ENCODE data around the gene CDH9. TPM values are rescaled to one million over a fixed set of nuclear protein-coding genes. Genes with fewer than 3 reads are reported as not detected.

The CDH9 gene
- total and polyA plus RNA-seq, 2 of the 13 experiments (the other 11 are each of a cell fraction or from before 2014, with no cell fraction given): 0.03 to 0.24 TPM

- Histone ChIP-seq H3K9ac (ENCODE audit: insufficient read depth, low read depth, low read length) (no peak overlapping the region), H3K4me1 (ENCODE audit: insufficient read depth, low read length) (no peaks in the 10 kb centered on the region), H2AFZ (ENCODE audit: low read length) (no peak overlapping the region), H3K4me3 (replicated peaks in 1 of 3; ENCODE audit: insufficient read depth in 1 of 3, low read depth in 2 of 3, low read length in 3 of 3) (no peak overlapping the region), H3K27me3 (ENCODE audit: control insufficient read depth in 1 of 2, insufficient read depth in 2 of 2, low read length in 2 of 2) (no peaks in the 10 kb centered on the region), H3K36me3 (replicated peaks in 1 of 2; ENCODE audit: control insufficient read depth in 1 of 2, insufficient read depth in 2 of 2, low read length in 2 of 2) (no peaks in the 10 kb centered on the region), H3K9me3 (ENCODE audit: low read length) (no peaks in the 10 kb centered on the region), H4K20me1 (ENCODE audit: insufficient read depth, low read length) (no peaks in the 10 kb centered on the region), H3K79me2 (ENCODE audit: insufficient read depth, low read length) (no peaks in the 10 kb centered on the region), H3K4me2 (ENCODE audit: low read depth, low read length) (no peak overlapping the region), H3K27ac (ENCODE audit: extremely low read length, insufficient read depth, low read length) (no peak overlapping the region)
- no peak for TF ChIP-seq AKAP8 (CRISPR knock-in tag; IDR thresholded peaks at IDR 0.05)
- TF ChIP-seq RERE (CRISPR knock-in tag; IDR thresholded peaks at IDR 0.05; ENCODE audit: low read depth): no peak
- TF ChIP-seq ZNF350 (CRISPR knock-in tag; IDR thresholded peaks at IDR 0.05; ENCODE audit: borderline replicate concordance, low read depth): no peak
- TF ChIP-seq ZNF550 (CRISPR knock-in tag; IDR thresholded peaks at IDR 0.05; ENCODE audit: borderline replicate concordance): no peak
- in situ Hi-C loops (cut with HindIII; ENCODE audit: extremely low pct_ligation_motif_present, low pct_unique_long_range_greater_than_20kb) (no loop called here), intact Hi-C loops (cut with micrococcal nuclease; ENCODE audit: unreplicated experiment) (no loop called here)
- CTCF ChIA-PET (ENCODE audit: low intra/inter-chr PET ratio, low total read pairs): no interaction called here
- POLR2A ChIA-PET: no interaction called here
- no peak for ATAC-seq
- 0% methylated on average over 2 of the region's 2 CpGs for WGBS (ENCODE audit: low lambda C conversion rate)
- no TSS peak for BruUV-seq (replicated peaks)
- no peak for FAIRE-seq
- DNase-seq (ENCODE audit: low spot score): no peak
Observed at GRCh38 chr5:26884481-26884880, 153.9 kb downstream of the CDH9 start.

All from HepG2 (cell line).